ENCODE measurements around the gene STAB2.

Gene STAB2

GRCh38 chr12:103705098-103705497 is 118.0 kb downstream of the STAB2 start:
- DNase-seq: no peak

- no peak for DNase-seq
These were observed 118.9 kb downstream of the STAB2 start for GRCh38 chr12:103705927-103706326.

GRCh38 chr12:103707446-103707845 is 120.4 kb downstream of the STAB2 start:
- DNase-seq: no peak

- no peak for DNase-seq
These were observed 123.5 kb downstream of the STAB2 start for GRCh38 chr12:103710544-103710943.

- no peak for DNase-seq
These were observed 125.1 kb downstream of the STAB2 start for GRCh38 chr12:103712216-103712615.

GRCh38 chr12:103715494-103715893 is 128.4 kb downstream of the STAB2 start:
- no peak for DNase-seq

- DNase-seq: no peak
These were observed 129.6 kb downstream of the STAB2 start for GRCh38 chr12:103716517-103717196.

- no peak for DNase-seq
These were observed 138.3 kb downstream of the STAB2 start for GRCh38 chr12:103725398-103725797.

GRCh38 chr12:103727638-103728037 is 140.6 kb downstream of the STAB2 start:
- no peak for DNase-seq

- DNase-seq: no peak
These were observed 141.2 kb downstream of the STAB2 start for GRCh38 chr12:103728323-103728722.

- no peak for DNase-seq
These were observed 142.4 kb downstream of the STAB2 start for GRCh38 chr12:103729499-103729898.

- DNase-seq: no peak
These were observed 144.5 kb downstream of the STAB2 start for GRCh38 chr12:103731539-103731938.

- DNase-seq: no peak
These were observed 147.8 kb downstream of the STAB2 start for GRCh38 chr12:103734863-103735262.

- DNase-seq: no peak
These were observed 148.2 kb downstream of the STAB2 start for GRCh38 chr12:103735291-103735690.

GRCh38 chr12:103736572-103736971 is 149.5 kb downstream of the STAB2 start:
- DNase-seq: no peak

GRCh38 chr12:103737881-103738280 is 150.8 kb downstream of the STAB2 start:
- no peak for DNase-seq

- no peak for DNase-seq
These were observed 155.4 kb downstream of the STAB2 start for GRCh38 chr12:103742349-103742932.

GRCh38 chr12:103743788-103744187 is 156.7 kb downstream of the STAB2 start:
- DNase-seq: no peak

GRCh38 chr12:103745962-103746361 is 158.9 kb downstream of the STAB2 start:
- DNase-seq: no peak

- DNase-seq: no peak
These were observed 160.9 kb downstream of the STAB2 start for GRCh38 chr12:103748002-103748401.

GRCh38 chr12:103748875-103749274 is 161.8 kb downstream of the STAB2 start:
- no peak for DNase-seq

- DNase-seq: no peak
These were observed 164.1 kb downstream of the STAB2 start for GRCh38 chr12:103751171-103751570.

- no peak for DNase-seq
These were observed 164.5 kb downstream of the STAB2 start for GRCh38 chr12:103751600-103751999.

- no peak for DNase-seq
These were observed 168.4 kb downstream of the STAB2 start for GRCh38 chr12:103755425-103755824.

- DNase-seq: no peak
These were observed 169.4 kb downstream of the STAB2 start for GRCh38 chr12:103756443-103756842.

Measured in stimulated activated CD8-positive, alpha-beta memory T cell treated with anti-CD3 and anti-CD28 coated beads, Interleukin-4, amount 100 ng/mL, for 48 hours (primary cell).